Esophagus mucosa (tissue), 1 donor: Measurements from ENCODE around the gene CTSW. TPM values are rescaled to one million over a fixed set of nuclear protein-coding genes. Genes with fewer than 3 reads are reported as not detected.

Source experiments
- ATAC-seq: fragments of 200-7000 bp; cut with Tn5 transposase; one replicate; pipeline ENCODE4 v1.9.1; 2020
- total RNA-seq: library from RNA; stranded (reverse); gene quantifications from one replicate; pipeline ENCODE4 v1.2.4, GENCODE V29; 2023
- donor health status: DM: yes; HTN: yes; CAD: no.

Gene CTSW
- total RNA-seq, 1 donor from 2014 or later = not detected

DNA sequence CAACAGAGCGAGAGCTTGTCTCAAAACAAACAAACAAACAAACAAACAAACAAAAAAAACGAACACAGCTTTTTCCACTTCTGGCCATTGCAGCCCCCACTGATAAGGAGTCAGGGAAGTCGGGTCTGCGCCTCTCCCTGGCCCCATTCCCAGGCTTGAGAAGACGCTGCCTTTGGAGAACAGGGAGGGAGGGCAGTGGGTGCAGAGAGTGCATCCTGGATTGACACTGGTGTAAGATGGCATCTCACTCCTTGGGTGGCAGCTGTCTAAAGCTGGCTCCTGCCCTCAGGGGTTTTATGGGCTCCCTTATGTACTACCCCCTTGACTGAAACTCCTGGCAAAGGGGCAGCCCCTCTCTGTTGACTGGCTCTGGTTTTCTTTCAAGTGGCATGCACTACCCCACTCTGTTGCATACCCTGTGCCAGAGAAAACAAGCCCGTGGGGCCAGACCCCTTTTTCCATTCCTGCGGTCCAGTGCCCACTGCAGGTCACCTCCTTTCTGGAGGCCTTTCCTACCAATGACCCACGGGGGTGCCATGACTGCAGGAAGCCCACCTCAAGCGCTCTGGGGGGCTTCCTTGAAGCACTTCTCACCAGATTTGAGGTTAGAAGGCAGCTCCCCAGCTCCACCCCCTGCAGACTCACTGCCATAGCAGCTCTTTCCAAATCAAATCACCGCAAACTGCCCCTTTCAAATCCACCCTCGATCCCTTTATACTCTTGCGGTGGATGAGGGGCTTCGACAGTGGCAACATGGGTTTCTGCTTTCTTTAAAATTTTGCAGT lies 52.3 kb downstream of the CTSW start:
- no peak for ATAC-seq

GRCh38 chr11:65932558-65932919 lies 52.9 kb downstream of the CTSW start:
- ATAC-seq = peak; percentile 35

Other genes starting within 250 kb of the CTSW start
- 23.1 TPM for gene SIPA1, start 241.7 kb upstream of the CTSW start, total RNA-seq
- gene RELA, start 216.9 kb upstream of the CTSW start, total RNA-seq = 50.3 TPM
- gene KAT5, start 167.6 kb upstream of the CTSW start, total RNA-seq = 47.3 TPM
- gene RNASEH2C, start 159.0 kb upstream of the CTSW start, total RNA-seq = 28.7 TPM
- 18.2 TPM for gene AP5B1, start 98.9 kb upstream of the CTSW start, total RNA-seq
- gene OVOL1, start 92.8 kb upstream of the CTSW start, total RNA-seq = 49.0 TPM
- 0.12 TPM for gene SNX32, start 45.9 kb upstream of the CTSW start, total RNA-seq
- 645 TPM for gene CFL1, start 21.7 kb upstream of the CTSW start, total RNA-seq
- gene MUS81, start 19.4 kb upstream of the CTSW start, total RNA-seq = 20.4 TPM
- 4.6 TPM for gene EFEMP2, start 7.0 kb upstream of the CTSW start, total RNA-seq
- gene FIBP, start 8.6 kb downstream of the CTSW start, total RNA-seq = 42.3 TPM
- 15.3 TPM for gene CCDC85B, start 10.8 kb downstream of the CTSW start, total RNA-seq
- 28.9 TPM for gene FOSL1, start 20.6 kb downstream of the CTSW start, total RNA-seq
- gene C11orf68, start 39.2 kb downstream of the CTSW start, total RNA-seq = 16.9 TPM
- gene DRAP1, start 39.6 kb downstream of the CTSW start, total RNA-seq = 76.2 TPM
- not detected for gene TSGA10IP, start 65.6 kb downstream of the CTSW start, total RNA-seq
- gene SART1, start 81.9 kb downstream of the CTSW start, total RNA-seq = 29.7 TPM
- 23.0 TPM for gene EIF1AD, start 122.3 kb downstream of the CTSW start, total RNA-seq
- gene BANF1, start 122.7 kb downstream of the CTSW start, total RNA-seq = 145 TPM
- 9.2 TPM for gene CST6, start 132.2 kb downstream of the CTSW start, total RNA-seq
- gene CATSPER1, start 146.6 kb downstream of the CTSW start, total RNA-seq = not detected
- gene GAL3ST3, start 169.3 kb downstream of the CTSW start, total RNA-seq = not detected
- 76.7 TPM for gene SF3B2, start 172.5 kb downstream of the CTSW start, total RNA-seq
- 41.7 TPM for gene PACS1, start 190.4 kb downstream of the CTSW start, total RNA-seq